Body of pancreas (tissue), 4 donors: ENCODE results near the gene MBP.

Experiments used
- CTCF ChIP-seq, 7 experiments: fragments of 450-650 bp in 4 of 7; fragments of 200-600 bp in 3 of 7; sonication (generic) in 3 of 7; IDR thresholded peaks; one replicate each; pipeline ENCODE4 v1.5.1; 2016 to 2019; ENCODE audit warnings: antibody characterized with exemption in 7 of 7
- POLR2A ChIP-seq, 3 donors: fragments of 450-650 bp; IDR thresholded peaks; one replicate each; pipeline ENCODE4 v1.6.1; 2016; ENCODE audit warnings: antibody characterized with exemption in 3 of 3, mild to moderate bottlenecking in 2 of 3

- TF ChIP-seq CTCF (IDR thresholded peaks at IDR 0.05) (no peak), POLR2A (IDR thresholded peaks at IDR 0.05) (no peak)
Observed at GRCh38 chr18:77031662-77032061, 100.9 kb downstream of the MBP start.
